ENCODE measurements around the gene FAM204A.

The FAM204A gene

DNA sequence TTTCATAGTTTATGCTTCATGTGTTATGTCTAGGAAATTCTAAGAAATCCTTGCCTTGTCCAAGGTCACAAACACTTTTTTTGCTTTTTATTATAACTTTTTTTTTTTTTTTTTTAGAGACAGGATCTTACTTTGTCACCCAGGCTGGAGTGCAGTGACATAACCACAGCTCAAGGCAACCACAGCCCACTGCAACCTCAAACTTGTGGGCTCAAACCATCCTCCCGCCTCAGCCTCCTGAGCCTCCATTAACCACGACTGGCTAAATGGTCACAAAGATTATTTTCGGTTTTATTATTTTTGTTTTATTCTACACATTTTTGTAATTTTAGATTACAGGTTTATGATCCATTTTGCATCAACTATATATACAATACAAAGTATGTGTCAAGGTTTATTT is 7.1 kb upstream of the FAM204A start:
- no peaks in the 10 kb centered on the region for H3K4me1 Mint-ChIP-seq
- no peaks in the 10 kb centered on the region for H3K36me3 Mint-ChIP-seq (ENCODE audit: insufficient read depth)
- H3K9me3 Mint-ChIP-seq: no peaks in the 10 kb centered on the region
- ATAC-seq (replicated peaks; ENCODE audit: extremely low read depth, poor library complexity, severe bottlenecking) (no peak), DNase-seq (ENCODE audit: low spot score in 2 of 2) (no peak)
- H3K27ac Mint-ChIP-seq (ENCODE audit: low read depth): no peak overlapping the region
- peaks cover 32% of the 10 kb centered on the region for H3K27me3 Mint-ChIP-seq
- H3K4me3 Mint-ChIP-seq: no peak overlapping the region

DNA sequence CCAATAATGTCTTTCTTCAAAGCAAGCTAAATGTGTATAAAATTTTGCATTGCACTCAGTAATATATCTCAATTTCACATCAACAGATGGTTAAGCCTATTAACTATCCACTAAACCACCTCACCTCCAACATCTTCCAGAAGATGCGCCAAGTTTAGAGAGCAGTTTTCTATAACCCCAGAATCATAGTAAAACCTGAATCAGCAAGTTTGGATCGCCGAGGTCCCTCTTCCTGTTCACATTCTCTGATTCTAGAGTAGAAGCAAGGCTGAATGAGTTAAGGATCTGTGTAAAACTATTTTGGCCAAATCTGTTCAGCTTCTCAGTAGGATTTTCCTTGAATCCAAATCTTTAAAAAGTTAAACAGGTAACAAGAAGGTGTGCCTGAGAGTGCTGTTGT is 1.4 kb upstream of the FAM204A start:
- Mint-ChIP-seq H3K36me3 (ENCODE audit: insufficient read depth) (peaks cover 7% of the 10 kb centered on the region), H3K27me3 (no peaks in the 10 kb centered on the region), H3K9me3 (no peaks in the 10 kb centered on the region), H3K27ac (ENCODE audit: low read depth) (no peak overlapping the region), H3K4me3 (peak overlapping the region; percentile 85), H3K4me1 (peaks cover 29% of the 10 kb centered on the region)
- DNase-seq (ENCODE audit: low spot score in 2 of 2) (no peak), ATAC-seq (replicated peaks; ENCODE audit: extremely low read depth, poor library complexity, severe bottlenecking) (no peak)

DNA sequence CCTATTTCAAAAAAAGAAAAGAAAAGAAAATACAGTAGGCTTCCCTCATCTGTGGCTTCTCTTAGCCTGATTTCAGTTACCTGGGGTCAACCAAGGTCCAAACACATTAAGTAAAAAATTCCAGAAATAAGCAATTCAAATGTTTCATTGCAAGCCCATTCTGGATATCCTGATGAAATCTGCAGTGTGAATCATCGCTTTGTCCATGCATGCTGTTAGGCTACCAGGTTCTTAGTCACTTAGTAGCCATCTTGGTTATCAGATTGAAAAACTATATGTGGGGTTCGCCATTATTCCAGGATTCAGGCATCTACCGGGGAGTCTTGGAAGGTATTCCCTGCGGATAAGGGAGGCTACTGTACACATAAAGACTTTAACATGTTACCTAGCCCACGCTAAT is 991 bp upstream of the FAM204A start:
- H3K4me1 Mint-ChIP-seq: peaks cover 34% of the 10 kb centered on the region
- H3K27ac Mint-ChIP-seq (ENCODE audit: low read depth): peak overlapping the region; percentile 96
- DNase-seq (ENCODE audit: low spot score in 2 of 2): no peak

DNA sequence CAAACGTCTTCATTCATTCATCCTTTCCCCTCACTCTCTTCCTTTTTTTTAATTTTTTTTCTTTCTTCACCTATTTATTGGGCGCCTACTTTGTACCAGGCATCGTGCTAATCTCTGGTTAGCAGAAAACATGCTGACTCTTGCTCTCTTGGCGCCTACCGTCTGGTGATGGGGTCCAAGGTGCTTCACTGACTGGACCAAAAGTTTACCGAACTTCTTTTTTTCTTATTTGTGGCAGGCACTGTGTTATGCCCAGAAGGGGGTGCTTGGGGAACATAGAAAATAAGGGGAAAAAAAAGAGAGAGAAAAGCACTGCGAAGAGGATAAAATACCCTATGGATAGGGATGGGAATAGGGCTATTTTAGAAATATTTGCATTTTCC is 505 bp upstream of the FAM204A start:
- Mint-ChIP-seq H3K36me3 (ENCODE audit: insufficient read depth) (peaks cover 9% of the 10 kb centered on the region), H3K4me1 (peaks cover 39% of the 10 kb centered on the region), H3K9me3 (no peaks in the 10 kb centered on the region), H3K27me3 (no peaks in the 10 kb centered on the region), H3K4me3 (peak overlapping the region; percentile 85), H3K27ac (ENCODE audit: low read depth) (peak overlapping the region; percentile 96)
- ATAC-seq (replicated peaks; ENCODE audit: extremely low read depth, poor library complexity, severe bottlenecking) (no peak), DNase-seq (ENCODE audit: low spot score in 2 of 2) (no peak)

More for the DNA sequence above, 991 bp upstream of the FAM204A start:
- H3K9me3 Mint-ChIP-seq: no peaks in the 10 kb centered on the region
- peaks cover 9% of the 10 kb centered on the region for H3K36me3 Mint-ChIP-seq (ENCODE audit: insufficient read depth)
- H3K27me3 Mint-ChIP-seq: no peaks in the 10 kb centered on the region
- peak overlapping the region; percentile 85 for H3K4me3 Mint-ChIP-seq
- no peak for ATAC-seq (replicated peaks; ENCODE audit: extremely low read depth, poor library complexity, severe bottlenecking)

DNA sequence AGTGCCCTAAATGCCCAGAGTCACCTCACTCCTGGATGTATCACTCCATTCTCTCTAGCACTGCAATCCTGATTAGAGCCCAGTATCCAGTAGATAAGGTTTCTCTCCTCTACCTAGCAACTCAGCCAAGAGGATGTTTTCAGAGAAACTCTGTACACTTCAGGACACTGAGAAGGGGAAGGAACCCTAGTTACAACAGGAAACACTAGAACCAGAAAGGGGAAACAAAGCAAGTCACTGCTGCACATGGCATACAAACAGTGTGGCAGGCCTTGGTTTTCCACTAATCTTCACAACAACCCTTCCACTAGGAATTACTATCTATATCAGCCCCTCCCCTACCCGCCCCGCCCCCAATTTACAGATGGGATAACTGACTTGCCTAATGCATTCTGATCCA is 1.6 kb downstream of the FAM204A start:
- Mint-ChIP-seq H3K4me3 (peak overlapping the region; percentile 32), H3K27ac (ENCODE audit: low read depth) (peak overlapping the region; percentile 25), H3K4me1 (peaks cover 41% of the 10 kb centered on the region), H3K36me3 (ENCODE audit: insufficient read depth) (peaks cover 17% of the 10 kb centered on the region), H3K27me3 (no peaks in the 10 kb centered on the region), H3K9me3 (no peaks in the 10 kb centered on the region)
- DNase-seq (ENCODE audit: low spot score in 2 of 2) (no peak), ATAC-seq (replicated peaks; ENCODE audit: extremely low read depth, poor library complexity, severe bottlenecking) (no peak)

DNA sequence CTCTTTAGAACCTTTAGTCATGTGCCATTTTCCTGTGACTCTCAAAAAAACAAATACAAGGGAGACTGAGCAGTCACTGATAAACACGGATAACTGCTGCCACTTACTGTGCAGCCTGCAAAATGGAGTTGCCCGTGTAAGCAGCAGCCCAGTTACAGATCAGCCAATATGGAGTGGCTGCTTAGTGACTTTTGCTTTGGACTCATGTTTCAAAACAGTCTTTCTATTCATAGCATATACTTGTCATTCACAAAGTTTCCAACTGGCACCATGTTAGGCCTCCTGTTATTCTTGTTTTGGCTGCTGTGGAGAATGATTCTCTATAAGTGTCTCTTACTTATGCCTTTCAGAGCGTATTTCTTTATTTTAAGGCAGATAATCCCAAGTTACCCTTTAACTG is 3.0 kb downstream of the FAM204A start:
- ATAC-seq (replicated peaks; ENCODE audit: extremely low read depth, poor library complexity, severe bottlenecking) (no peak), DNase-seq (ENCODE audit: low spot score in 2 of 2) (no peak)
- no peaks in the 10 kb centered on the region for H3K27me3 Mint-ChIP-seq
- peaks cover 24% of the 10 kb centered on the region for H3K36me3 Mint-ChIP-seq (ENCODE audit: insufficient read depth)
- H3K4me3 Mint-ChIP-seq: no peak overlapping the region
- peak overlapping the region; percentile 24 for H3K27ac Mint-ChIP-seq (ENCODE audit: low read depth)
- peaks cover 47% of the 10 kb centered on the region for H3K4me1 Mint-ChIP-seq
- no peaks in the 10 kb centered on the region for H3K9me3 Mint-ChIP-seq

DNA sequence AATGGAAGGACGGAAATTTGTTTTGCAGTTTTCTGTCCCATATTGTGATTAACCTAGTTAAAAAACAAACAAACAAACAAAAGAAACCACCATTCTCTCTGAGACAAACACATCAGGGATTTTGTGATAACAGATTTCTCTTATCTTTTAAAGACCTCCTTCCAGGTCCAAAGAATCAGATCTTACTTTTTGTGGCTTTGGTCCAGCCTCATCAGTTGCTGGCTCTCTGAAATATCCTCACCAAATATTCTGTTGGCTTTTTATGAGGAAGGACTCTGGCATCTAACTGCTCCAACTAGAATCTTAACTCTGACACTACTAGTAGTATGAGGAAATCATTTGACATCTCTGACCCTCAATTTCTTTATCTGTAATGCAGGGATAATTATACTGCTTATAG is 4.8 kb downstream of the FAM204A start:
- no peak for ATAC-seq (replicated peaks; ENCODE audit: extremely low read depth, poor library complexity, severe bottlenecking)
- Mint-ChIP-seq H3K27ac (ENCODE audit: low read depth) (no peak overlapping the region), H3K4me1 (peaks cover 52% of the 10 kb centered on the region), H3K9me3 (no peaks in the 10 kb centered on the region), H3K4me3 (no peak overlapping the region), H3K36me3 (ENCODE audit: insufficient read depth) (peaks cover 37% of the 10 kb centered on the region), H3K27me3 (no peaks in the 10 kb centered on the region)
- no peak for DNase-seq (ENCODE audit: low spot score in 2 of 2)

DNA sequence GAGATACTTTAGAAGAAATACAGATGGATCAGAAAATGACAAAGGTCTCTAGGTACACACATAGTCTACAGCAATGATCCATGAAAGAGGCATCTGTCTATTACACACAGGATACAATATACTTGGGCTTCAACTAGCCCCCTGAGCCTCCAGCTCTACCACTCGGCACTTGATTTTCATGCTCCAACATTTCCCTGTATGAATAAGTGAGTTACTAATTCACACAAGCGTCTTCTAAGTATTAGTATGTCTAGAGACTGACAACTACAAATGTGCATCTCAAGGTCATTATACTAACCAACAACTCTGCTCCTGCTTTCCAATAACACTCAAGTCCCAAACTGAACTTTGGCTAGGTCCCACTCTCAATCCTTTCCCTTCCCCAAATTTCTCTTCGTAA is 8.3 kb downstream of the FAM204A start:
- ATAC-seq (replicated peaks; ENCODE audit: extremely low read depth, poor library complexity, severe bottlenecking): no peak
- H3K4me1 Mint-ChIP-seq: peaks cover 34% of the 10 kb centered on the region
- DNase-seq (ENCODE audit: low spot score in 2 of 2): no peak
- no peak overlapping the region for H3K27ac Mint-ChIP-seq (ENCODE audit: low read depth)
- H3K9me3 Mint-ChIP-seq: no peaks in the 10 kb centered on the region
- H3K27me3 Mint-ChIP-seq: no peaks in the 10 kb centered on the region
- H3K36me3 Mint-ChIP-seq (ENCODE audit: insufficient read depth): peaks cover 44% of the 10 kb centered on the region
- H3K4me3 Mint-ChIP-seq: no peak overlapping the region

DNA sequence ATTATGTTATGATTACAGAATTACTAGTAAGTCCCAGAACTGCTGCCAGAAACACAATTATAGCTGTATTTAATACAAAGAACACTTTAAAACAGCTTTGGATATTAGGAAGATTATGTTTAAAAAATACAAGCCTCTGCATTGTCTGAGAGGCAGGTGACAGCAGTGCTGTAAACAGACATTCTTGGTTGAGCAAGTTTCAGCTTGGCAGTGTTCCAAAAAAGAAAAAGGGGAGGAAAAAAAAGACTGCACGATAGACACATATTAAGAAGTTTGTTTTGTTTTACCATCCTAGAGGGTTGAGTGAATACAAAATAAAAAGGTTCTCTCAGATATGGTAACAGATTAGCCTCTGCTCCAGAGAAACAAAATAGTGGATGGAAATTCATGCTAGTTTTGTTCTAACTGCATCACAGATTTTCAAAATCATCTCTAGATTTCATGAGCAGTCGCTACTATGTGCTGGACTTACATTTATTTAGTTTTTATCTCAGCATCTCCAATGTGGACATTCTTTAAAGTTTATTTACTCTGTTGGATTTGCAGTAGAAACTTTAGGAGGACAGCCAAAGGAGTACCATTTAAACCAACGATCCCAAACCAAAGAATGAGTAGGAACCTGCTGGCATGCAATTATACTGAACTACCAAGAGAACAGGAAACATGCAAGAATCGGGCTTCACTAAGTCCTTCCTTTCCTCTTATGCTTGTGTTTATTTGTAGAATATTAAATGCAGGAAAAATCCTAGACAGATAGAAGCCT is 9.0 kb downstream of the FAM204A start:
- Mint-ChIP-seq H3K9me3 (no peaks in the 10 kb centered on the region), H3K36me3 (ENCODE audit: insufficient read depth) (peaks cover 48% of the 10 kb centered on the region), H3K4me3 (no peak overlapping the region), H3K27ac (ENCODE audit: low read depth) (no peak overlapping the region), H3K27me3 (no peaks in the 10 kb centered on the region), H3K4me1 (peaks cover 26% of the 10 kb centered on the region)
- DNase-seq (ENCODE audit: low spot score in 2 of 2) (no peak), ATAC-seq (replicated peaks; ENCODE audit: extremely low read depth, poor library complexity, severe bottlenecking) (no peak)

DNA sequence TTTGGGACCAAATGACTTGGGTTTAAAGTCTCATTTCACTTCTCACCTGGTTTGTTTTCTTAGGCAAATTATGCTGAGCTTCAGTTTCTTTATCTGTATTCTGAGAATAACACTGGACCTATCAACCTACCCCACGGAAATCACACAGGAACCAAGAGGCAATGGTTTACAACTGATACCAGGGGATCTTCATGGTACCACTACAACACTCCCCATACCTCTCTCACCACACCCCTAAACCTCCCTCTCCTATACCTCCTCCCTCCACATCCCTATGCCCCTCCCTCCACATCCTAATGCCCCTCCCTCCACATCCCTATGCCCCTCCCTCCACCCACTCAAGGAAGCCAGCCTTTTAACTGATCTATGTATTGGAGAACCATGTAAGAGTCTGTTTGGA is 9.9 kb downstream of the FAM204A start:
- H3K36me3 Mint-ChIP-seq (ENCODE audit: insufficient read depth): peaks cover 50% of the 10 kb centered on the region
- H3K4me1 Mint-ChIP-seq: peaks cover 19% of the 10 kb centered on the region

DNA sequence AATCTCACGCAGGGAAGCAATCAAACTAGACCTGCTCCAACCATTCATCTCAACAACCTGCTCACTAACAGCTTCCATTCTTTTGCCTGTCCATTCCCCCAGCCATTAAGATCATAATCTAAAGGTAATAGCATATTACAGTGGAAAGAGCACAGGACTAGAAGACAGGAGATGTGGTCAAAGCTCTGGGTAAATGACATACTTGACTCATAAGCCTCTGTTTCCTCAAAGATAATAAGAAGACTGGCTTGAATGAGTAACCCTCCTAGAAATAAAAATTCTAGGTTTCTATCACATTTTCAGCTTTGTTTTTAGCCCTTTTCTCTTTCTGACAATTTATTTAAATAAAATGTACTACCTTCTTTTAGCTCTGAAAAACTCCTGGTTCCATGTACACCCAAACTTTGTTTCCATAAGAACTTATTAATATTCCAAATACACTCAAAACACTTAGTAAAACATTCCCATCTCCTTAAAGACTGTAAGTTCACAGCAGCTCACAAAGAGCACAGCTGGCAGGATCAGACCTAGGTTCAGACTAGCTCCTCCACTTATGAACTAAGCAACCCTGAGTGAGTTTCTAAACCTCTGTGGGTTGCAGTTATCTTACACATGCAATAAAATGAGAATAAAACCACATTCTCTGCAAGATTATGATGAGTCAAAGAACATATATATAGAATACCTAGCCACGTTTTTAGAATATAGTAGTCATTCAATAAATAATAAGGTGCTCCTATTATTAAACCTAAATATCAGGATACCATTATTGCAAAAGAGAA is 11.6 kb downstream of the FAM204A start:
- DNase-seq (ENCODE audit: low spot score in 2 of 2): no peak
- no peak for ATAC-seq (replicated peaks; ENCODE audit: extremely low read depth, poor library complexity, severe bottlenecking)

More for the DNA sequence above, 9.9 kb downstream of the FAM204A start:
- no peaks in the 10 kb centered on the region for H3K9me3 Mint-ChIP-seq
- DNase-seq (ENCODE audit: low spot score in 2 of 2): no peak
- no peak overlapping the region for H3K4me3 Mint-ChIP-seq
- no peak overlapping the region for H3K27ac Mint-ChIP-seq (ENCODE audit: low read depth)
- H3K27me3 Mint-ChIP-seq: no peaks in the 10 kb centered on the region
- ATAC-seq (replicated peaks; ENCODE audit: extremely low read depth, poor library complexity, severe bottlenecking): no peak

DNA sequence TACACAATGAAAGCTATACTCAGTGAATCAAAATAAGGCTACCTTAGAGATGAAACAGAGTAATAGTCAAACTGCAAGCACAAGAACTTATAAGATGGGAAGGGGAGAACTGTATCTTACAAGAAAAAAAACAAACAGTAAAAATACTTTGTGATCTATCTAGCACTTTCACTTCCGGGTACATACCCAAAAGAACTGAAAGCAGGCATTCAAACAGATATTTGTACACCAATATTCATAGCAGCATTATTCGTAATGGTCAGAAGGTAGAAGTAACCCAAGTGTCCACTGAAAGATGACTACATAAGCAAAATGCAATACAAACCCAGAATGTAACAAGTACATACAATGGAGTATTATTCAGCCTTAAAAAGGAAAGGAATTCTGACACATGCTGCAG is 18.0 kb downstream of the FAM204A start:
- peaks cover 47% of the 10 kb centered on the region for H3K36me3 Mint-ChIP-seq (ENCODE audit: insufficient read depth)
- H3K4me1 Mint-ChIP-seq: no peaks in the 10 kb centered on the region
- DNase-seq (ENCODE audit: low spot score in 2 of 2) (no peak), ATAC-seq (replicated peaks; ENCODE audit: extremely low read depth, poor library complexity, severe bottlenecking) (no peak)
- no peak overlapping the region for H3K27ac Mint-ChIP-seq (ENCODE audit: low read depth)
- H3K27me3 Mint-ChIP-seq: no peaks in the 10 kb centered on the region
- H3K9me3 Mint-ChIP-seq: no peaks in the 10 kb centered on the region
- no peak overlapping the region for H3K4me3 Mint-ChIP-seq

More for the DNA sequence above, 11.6 kb downstream of the FAM204A start:
- Mint-ChIP-seq H3K4me3 (no peak overlapping the region), H3K27ac (ENCODE audit: low read depth) (no peak overlapping the region), H3K27me3 (no peaks in the 10 kb centered on the region), H3K9me3 (no peaks in the 10 kb centered on the region), H3K4me1 (peaks cover 19% of the 10 kb centered on the region), H3K36me3 (ENCODE audit: insufficient read depth) (peaks cover 50% of the 10 kb centered on the region)
